ENCODE measurements around the gene CASD1.

Gene CASD1

DNA sequence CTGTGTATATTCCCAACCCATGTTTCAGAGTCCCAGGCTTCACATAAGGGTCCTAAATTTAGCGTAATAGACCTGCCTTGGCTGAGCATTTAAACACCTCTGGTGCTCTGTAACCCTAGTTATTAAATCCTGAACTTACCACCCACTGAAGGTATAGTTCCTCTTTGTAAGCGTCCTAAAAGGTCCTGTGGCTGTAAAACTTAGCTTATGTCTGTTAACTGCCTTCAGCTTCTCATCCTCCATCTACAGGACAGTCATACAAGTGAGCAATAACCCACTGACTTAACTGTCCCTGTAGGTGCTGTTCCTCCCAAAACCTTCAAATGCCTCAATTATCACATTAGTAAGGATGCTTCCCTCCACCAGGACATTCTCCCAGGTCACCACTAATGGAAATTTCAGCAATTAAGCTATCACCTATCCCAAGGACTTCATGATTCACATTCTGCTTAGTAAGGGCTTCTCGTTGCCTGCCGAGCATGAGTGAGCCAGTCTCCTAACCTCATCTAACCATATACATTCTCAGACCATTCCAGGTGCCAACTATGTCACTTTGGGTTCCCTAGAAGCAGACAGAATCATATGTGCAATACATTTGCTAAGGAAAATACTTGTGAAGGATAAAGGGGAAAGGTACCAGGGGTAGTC lies 55.8 kb downstream of the CASD1 start:
- H3K36me3 ChIP-seq (replicated peaks; ENCODE audit: insufficient read depth, low read length): no peaks in the 10 kb centered on the region
- no peak overlapping the region for H3K4me3 ChIP-seq (ENCODE audit: low read length)
- no peaks in the 10 kb centered on the region for H4K20me1 ChIP-seq (ENCODE audit: insufficient read depth, low read length)
- no peak overlapping the region for H3K27ac ChIP-seq (ENCODE audit: low read length)
- no peak for DNase-seq
- H3F3A ChIP-seq (ENCODE audit: insufficient read depth, low read length): no peaks in the 10 kb centered on the region
- H2AFZ ChIP-seq (ENCODE audit: low read length): no peak overlapping the region
- no peaks in the 10 kb centered on the region for H3K4me1 ChIP-seq (ENCODE audit: low read length)
- no peaks in the 10 kb centered on the region for H3K9me2 ChIP-seq (replicated peaks; ENCODE audit: insufficient read depth, low read length)
- H3K27me3 ChIP-seq (replicated peaks; ENCODE audit: insufficient read depth, low read length): no peaks in the 10 kb centered on the region
- no peak overlapping the region for H3K4me2 ChIP-seq (ENCODE audit: low read depth, low read length)
- no peaks in the 10 kb centered on the region for H3K79me2 ChIP-seq (ENCODE audit: low read length)
- H3K9ac ChIP-seq (ENCODE audit: low read length): no peak overlapping the region
- TF ChIP-seq, protein P1, sequence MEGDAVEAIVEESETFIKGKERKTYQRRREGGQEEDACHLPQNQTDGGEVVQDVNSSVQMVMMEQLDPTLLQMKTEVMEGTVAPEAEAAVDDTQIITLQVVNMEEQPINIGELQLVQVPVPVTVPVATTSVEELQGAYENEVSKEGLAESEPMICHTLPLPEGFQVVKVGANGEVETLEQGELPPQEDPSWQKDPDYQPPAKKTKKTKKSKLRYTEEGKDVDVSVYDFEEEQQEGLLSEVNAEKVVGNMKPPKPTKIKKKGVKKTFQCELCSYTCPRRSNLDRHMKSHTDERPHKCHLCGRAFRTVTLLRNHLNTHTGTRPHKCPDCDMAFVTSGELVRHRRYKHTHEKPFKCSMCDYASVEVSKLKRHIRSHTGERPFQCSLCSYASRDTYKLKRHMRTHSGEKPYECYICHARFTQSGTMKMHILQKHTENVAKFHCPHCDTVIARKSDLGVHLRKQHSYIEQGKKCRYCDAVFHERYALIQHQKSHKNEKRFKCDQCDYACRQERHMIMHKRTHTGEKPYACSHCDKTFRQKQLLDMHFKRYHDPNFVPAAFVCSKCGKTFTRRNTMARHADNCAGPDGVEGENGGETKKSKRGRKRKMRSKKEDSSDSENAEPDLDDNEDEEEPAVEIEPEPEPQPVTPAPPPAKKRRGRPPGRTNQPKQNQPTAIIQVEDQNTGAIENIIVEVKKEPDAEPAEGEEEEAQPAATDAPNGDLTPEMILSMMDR (IDR thresholded peaks at IDR 0.05; ENCODE audit: low read length): no peak
- TF ChIP-seq EZH2phosphoT487 (IDR thresholded peaks at IDR 0.05; ENCODE audit: low read length): no peak
- TF ChIP-seq EZH2 (optimal IDR thresholded peaks at IDR 0.05; ENCODE audit: low read depth, low read length): no peak
- no peaks in the 10 kb centered on the region for H3K9me3 ChIP-seq (replicated peaks; ENCODE audit: insufficient read depth, low read length)

DNA sequence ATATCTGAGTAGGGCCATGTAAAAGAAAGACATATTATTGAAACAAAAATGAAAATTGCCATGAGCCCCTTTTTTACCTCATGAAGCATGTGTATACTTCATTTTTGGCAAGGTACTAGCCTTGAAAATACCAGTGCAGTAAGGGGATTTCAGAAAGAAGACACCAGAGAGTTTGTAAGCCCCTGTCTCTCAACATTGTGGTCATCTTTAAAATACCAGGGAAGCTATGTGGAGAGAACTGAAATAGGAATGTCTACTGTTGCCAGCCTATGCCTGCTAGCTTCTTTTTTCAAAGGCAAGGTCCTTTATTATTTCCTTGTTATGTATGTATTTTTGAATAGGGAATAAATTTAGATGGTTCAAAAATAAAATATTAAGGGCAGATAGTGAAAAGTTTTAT lies 57.8 kb downstream of the CASD1 start:
- no peak overlapping the region for H2AFZ ChIP-seq (ENCODE audit: low read length)
- no peak overlapping the region for H3K4me3 ChIP-seq (ENCODE audit: low read length)
- TF ChIP-seq EZH2 (optimal IDR thresholded peaks at IDR 0.05; ENCODE audit: low read depth, low read length) (no peak), EZH2phosphoT487 (IDR thresholded peaks at IDR 0.05; ENCODE audit: low read length) (no peak)
- TF ChIP-seq, protein P1 (IDR thresholded peaks at IDR 0.05; ENCODE audit: low read length): no peak
- H3K4me1 ChIP-seq (ENCODE audit: low read length): no peaks in the 10 kb centered on the region
- H3K9me2 ChIP-seq (replicated peaks; ENCODE audit: insufficient read depth, low read length): no peaks in the 10 kb centered on the region
- H3K27ac ChIP-seq (ENCODE audit: low read length): no peak overlapping the region
- no peak overlapping the region for H3K9ac ChIP-seq (ENCODE audit: low read length)
- no peaks in the 10 kb centered on the region for H3K79me2 ChIP-seq (ENCODE audit: low read length)
- H3K27me3 ChIP-seq (replicated peaks; ENCODE audit: insufficient read depth, low read length): no peaks in the 10 kb centered on the region
- H3K4me2 ChIP-seq (ENCODE audit: low read depth, low read length): no peak overlapping the region
- no peaks in the 10 kb centered on the region for H3K9me3 ChIP-seq (replicated peaks; ENCODE audit: insufficient read depth, low read length)
- no peaks in the 10 kb centered on the region for H4K20me1 ChIP-seq (ENCODE audit: insufficient read depth, low read length)
- no peaks in the 10 kb centered on the region for H3F3A ChIP-seq (ENCODE audit: insufficient read depth, low read length)
- H3K36me3 ChIP-seq (replicated peaks; ENCODE audit: insufficient read depth, low read length): no peaks in the 10 kb centered on the region
- DNase-seq: no peak

DNA sequence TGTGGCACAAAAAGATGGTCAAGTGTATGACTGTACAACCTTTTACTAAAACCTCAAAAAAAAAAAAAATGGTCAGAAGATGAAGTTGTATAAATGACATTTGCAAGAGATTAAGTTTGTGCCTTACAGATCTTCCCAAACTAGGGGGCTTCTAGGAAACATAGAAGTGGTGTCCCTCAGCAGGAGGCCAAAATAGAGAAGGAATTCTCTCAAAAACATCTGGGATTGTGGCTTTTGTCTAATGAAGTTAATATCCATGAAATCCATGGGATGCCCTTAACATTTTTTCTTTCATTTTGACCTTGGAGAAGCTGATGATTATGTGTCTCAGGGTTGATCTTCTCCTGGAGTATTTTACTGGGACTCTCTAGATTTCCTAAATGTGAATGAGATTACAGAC lies 62.2 kb downstream of the CASD1 start:
- no peaks in the 10 kb centered on the region for H3K4me1 ChIP-seq (ENCODE audit: low read length)
- DNase-seq: no peak
- H3K27ac ChIP-seq (ENCODE audit: low read length): no peak overlapping the region
- H3K4me3 ChIP-seq (ENCODE audit: low read length): no peak overlapping the region
- H3F3A ChIP-seq (ENCODE audit: insufficient read depth, low read length): no peaks in the 10 kb centered on the region
- TF ChIP-seq EZH2 (optimal IDR thresholded peaks at IDR 0.05; ENCODE audit: low read depth, low read length) (no peak), EZH2phosphoT487 (IDR thresholded peaks at IDR 0.05; ENCODE audit: low read length) (no peak)
- TF ChIP-seq, protein P1 (IDR thresholded peaks at IDR 0.05; ENCODE audit: low read length): no peak
- H3K9me3 ChIP-seq (replicated peaks; ENCODE audit: insufficient read depth, low read length): no peaks in the 10 kb centered on the region
- no peaks in the 10 kb centered on the region for H3K9me2 ChIP-seq (replicated peaks; ENCODE audit: insufficient read depth, low read length)
- no peaks in the 10 kb centered on the region for H3K79me2 ChIP-seq (ENCODE audit: low read length)
- H2AFZ ChIP-seq (ENCODE audit: low read length): no peak overlapping the region
- H3K27me3 ChIP-seq (replicated peaks; ENCODE audit: insufficient read depth, low read length): no peaks in the 10 kb centered on the region
- H4K20me1 ChIP-seq (ENCODE audit: insufficient read depth, low read length): no peaks in the 10 kb centered on the region
- no peak overlapping the region for H3K4me2 ChIP-seq (ENCODE audit: low read depth, low read length)
- H3K9ac ChIP-seq (ENCODE audit: low read length): no peak overlapping the region
- no peaks in the 10 kb centered on the region for H3K36me3 ChIP-seq (replicated peaks; ENCODE audit: insufficient read depth, low read length)

All from MM.1S (cell line).